Bronchial epithelial cell (primary cell): ENCODE data around the gene RCE1. TPM values are rescaled to one million over a fixed set of nuclear protein-coding genes. Genes with fewer than 3 reads are reported as not detected.
A peak's percentile ranks its signal among the peaks of the same experiment; 100 is the strongest.

Experiments used
- DNase-seq: peaks from one replicate; pipeline ENCODE4 v3.0.0-alpha.2; 2010; ENCODE audit warnings: low read depth
- FAIRE-seq: peaks from 2 replicates; lab custom pipeline; 2011; peaks lifted over from hg19 to GRCh38; lab: Jason Lieb, UNC
- H3K27me3 ChIP-seq: 2 replicates; pipeline ENCODE4 v1.5.1; 2011; ENCODE audit warnings: low read length; ENCODE audit not compliant: control insufficient read depth, insufficient read depth
- H3K36me3 ChIP-seq: 2 replicates; pipeline ENCODE4 v1.5.1; 2011; ENCODE audit warnings: low read length; ENCODE audit not compliant: control insufficient read depth, insufficient read depth
- H3K4me3 ChIP-seq: 2 replicates; pipeline ENCODE4 v1.5.1; 2011; ENCODE audit warnings: mild to moderate bottlenecking, low read depth, low read length, control low read depth
- total RNA-seq: library from RNA; depleted of rRNA; stranded (reverse); fragments of >200 nt; gene quantifications from 2 replicates; pipeline ENCODE4 v1.2.1, GENCODE V29; 2014
- TF ChIP-seq, protein P1 (sequence below): IDR thresholded peaks from 2 replicates; pipeline ENCODE4 v1.5.1; 2011; ENCODE audit warnings: mild to moderate bottlenecking, moderate library complexity, low read length, control low read depth, inconsistent platforms; ENCODE audit not compliant: insufficient read depth, severe bottlenecking

The RCE1 gene
- total RNA-seq, 1 donor from 2014 or later: 17.4 TPM

DNA sequence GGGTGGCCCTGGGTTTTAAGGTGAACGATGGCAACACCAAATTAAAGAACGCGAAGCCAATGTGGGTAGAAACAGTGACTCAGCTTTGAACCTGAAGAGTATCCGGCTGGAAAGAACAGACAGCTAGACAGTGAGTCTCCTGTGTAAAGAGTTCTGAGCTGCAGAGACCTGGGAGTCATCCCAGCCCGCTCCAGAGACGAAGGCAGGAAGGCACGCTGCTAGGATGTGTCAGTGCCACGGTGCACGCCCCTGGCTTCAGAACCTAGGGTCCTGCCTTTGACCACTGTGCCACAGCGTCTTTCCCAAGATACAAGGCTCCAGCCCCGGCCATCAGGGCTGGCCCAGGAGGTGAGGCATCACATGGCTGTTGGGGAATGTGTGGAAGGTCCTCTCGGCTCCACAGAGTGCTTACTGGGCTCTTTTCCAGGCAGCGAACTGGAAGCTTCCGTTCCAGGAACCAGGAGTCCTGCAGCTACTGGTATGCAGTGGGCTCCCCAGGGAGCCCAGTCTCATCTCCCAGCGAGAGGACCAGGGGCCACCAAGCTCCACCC, 43.5 kb downstream of the RCE1 start:
- Histone ChIP-seq H3K27me3 (no peaks in the 10 kb centered on the region), H3K4me3 (no peak overlapping the region), H3K36me3 (no peaks in the 10 kb centered on the region)
- TF ChIP-seq, protein P1, sequence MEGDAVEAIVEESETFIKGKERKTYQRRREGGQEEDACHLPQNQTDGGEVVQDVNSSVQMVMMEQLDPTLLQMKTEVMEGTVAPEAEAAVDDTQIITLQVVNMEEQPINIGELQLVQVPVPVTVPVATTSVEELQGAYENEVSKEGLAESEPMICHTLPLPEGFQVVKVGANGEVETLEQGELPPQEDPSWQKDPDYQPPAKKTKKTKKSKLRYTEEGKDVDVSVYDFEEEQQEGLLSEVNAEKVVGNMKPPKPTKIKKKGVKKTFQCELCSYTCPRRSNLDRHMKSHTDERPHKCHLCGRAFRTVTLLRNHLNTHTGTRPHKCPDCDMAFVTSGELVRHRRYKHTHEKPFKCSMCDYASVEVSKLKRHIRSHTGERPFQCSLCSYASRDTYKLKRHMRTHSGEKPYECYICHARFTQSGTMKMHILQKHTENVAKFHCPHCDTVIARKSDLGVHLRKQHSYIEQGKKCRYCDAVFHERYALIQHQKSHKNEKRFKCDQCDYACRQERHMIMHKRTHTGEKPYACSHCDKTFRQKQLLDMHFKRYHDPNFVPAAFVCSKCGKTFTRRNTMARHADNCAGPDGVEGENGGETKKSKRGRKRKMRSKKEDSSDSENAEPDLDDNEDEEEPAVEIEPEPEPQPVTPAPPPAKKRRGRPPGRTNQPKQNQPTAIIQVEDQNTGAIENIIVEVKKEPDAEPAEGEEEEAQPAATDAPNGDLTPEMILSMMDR: no peak
- FAIRE-seq (no peak), DNase-seq (peak; percentile 76)

DNA sequence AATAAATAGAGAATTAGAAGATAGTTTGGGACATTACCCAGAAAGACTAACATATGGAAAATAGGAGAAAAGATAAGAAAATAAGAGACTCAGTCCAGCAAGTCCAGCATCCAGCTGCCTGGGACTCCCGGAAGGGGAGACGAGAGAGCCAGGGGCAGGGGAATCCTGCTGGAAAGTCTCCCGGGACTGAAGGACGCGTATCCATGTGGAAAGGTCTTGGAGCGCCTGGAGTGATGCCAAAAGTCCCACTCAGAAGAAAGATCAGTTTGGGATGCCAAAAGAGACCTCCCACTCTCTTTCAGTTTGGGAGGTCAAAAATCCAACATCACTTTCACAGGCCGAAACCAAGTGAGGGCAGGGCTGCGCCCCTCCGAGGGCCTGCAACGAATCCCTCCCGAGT, 44.3 kb downstream of the RCE1 start:
- Histone ChIP-seq H3K36me3 (no peaks in the 10 kb centered on the region), H3K4me3 (no peak overlapping the region), H3K27me3 (no peaks in the 10 kb centered on the region)
- DNase-seq: no peak
- no peak for FAIRE-seq
- TF ChIP-seq, protein P1: no peak

DNA sequence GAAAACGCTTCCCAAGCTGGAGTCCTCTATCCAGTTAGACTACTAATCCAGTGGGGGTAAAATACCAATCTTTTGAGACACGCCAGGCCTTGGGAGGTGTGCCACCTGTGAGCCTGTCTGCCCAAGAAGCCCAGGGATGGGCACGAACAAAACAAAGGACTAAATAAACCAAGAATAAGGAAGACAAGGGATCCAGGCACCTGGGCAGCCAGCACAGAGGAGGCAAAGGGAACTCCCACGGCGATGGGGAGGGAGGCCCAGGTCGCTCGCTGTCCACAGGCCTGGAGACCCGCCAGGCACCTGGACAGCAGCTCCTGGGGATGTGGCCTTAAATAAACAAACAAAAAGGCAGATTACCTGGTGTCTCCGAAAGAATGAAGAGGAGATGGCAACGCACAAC, 45.0 kb downstream of the RCE1 start:
- no peak for DNase-seq
- Histone ChIP-seq H3K36me3 (no peaks in the 10 kb centered on the region), H3K4me3 (no peak overlapping the region), H3K27me3 (no peaks in the 10 kb centered on the region)
- no peak for FAIRE-seq
- TF ChIP-seq, protein P1: no peak

DNA sequence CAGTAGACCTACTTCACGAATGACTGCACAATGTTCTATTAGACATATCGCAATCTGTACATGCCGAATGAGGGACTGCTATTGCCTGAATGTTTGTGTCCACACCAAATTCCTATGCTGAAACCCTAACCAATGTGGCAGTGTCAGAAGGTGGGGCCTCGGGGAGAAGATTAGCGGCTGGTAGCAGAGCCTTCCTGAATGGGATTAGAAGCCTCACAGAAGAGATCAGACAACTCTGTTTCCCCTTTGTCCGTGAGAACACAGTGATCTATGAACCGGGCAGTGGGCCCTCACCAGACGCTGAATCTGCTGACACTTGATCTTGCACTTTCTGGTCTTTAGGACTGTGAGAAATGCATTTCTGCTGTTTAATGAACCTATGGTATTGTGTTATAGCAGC, 46.7 kb downstream of the RCE1 start:
- no peak overlapping the region for H3K4me3 ChIP-seq

DNA sequence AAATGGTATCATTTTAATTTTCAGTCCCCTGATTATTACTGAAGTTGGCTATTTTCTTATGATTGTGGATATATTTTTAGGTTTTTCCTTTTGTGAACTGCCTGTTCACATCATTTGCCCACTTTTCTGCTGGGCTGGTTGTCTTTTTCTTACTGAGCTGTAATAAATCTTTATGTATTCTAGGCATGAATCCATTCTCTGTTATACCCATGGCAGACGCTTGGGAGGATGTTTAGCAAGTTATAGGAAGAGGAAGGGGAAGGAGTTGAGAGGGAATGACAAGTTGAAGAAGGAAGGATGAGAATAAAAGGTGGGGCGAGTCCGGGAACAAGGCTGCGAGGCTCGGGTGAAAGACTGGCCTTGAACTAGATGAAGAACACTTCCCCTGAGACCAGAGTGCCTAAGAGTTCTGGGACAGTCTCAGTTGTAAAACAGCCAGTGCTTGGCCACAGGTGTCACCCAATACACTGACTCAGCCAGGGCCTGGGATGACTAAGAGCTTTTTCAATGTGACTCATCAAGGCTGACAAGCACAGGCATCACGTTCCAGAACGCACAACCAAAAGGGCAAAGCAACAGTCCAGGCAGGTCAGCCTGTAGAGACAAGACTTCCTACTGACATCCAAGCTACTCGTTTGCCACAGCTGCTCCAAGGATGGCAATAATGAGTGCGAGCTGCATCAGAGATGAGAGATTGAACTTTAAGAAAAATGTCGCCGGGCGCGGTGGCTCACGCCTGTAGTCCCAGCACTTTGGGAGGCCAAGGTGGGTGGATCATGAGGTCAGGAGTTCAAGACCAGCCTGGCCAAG, 48.8 kb downstream of the RCE1 start:
- Histone ChIP-seq H3K27me3 (no peaks in the 10 kb centered on the region), H3K4me3 (no peak overlapping the region), H3K36me3 (no peaks in the 10 kb centered on the region)
- DNase-seq: peak; percentile 99
- FAIRE-seq: peak; percentile 60
- TF ChIP-seq, protein P1: peak; percentile 29

More for the DNA sequence above, 46.7 kb downstream of the RCE1 start:
- TF ChIP-seq, protein P1: no peak
- DNase-seq (no peak), FAIRE-seq (no peak)
- Histone ChIP-seq H3K36me3 (no peaks in the 10 kb centered on the region), H3K27me3 (no peaks in the 10 kb centered on the region)

DNA sequence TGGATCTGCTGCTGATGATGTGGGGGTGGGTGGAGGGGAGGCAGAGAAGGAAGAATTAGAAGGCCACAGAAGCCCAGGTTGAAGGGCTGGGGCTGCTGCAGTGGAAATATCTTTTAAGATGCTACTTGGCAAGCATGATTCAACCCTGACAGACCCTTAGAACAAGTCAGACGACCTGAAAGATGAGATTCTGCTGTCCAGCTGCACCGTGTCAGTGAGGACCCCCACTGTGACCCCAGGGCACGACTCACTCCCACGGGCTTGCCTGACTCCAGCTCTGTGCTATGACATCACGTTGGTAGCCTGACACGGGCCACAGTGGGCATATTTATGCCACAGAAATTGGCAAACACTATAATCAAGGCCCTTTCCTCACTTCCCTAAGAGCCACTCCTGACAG, 49.7 kb downstream of the RCE1 start:
- H3K4me3 ChIP-seq: no peak overlapping the region
- TF ChIP-seq, protein P1: no peak
- DNase-seq (no peak), FAIRE-seq (no peak)
- H3K27me3 ChIP-seq: no peaks in the 10 kb centered on the region
- no peaks in the 10 kb centered on the region for H3K36me3 ChIP-seq
